Activated naive CD8-positive, alpha-beta T cell treated with anti-CD3 and anti-CD28 coated beads, Interleukin-2, amount 50 U/mL, for 16 hours (primary cell): ENCODE data around the gene PRDM16.

ENCODE experiments used
- DNase-seq: peaks from one replicate; pipeline ENCODE4 v3.0.0-alpha.2; 2020; ENCODE audit warnings: low read depth, low spot score

The PRDM16 gene

DNA sequence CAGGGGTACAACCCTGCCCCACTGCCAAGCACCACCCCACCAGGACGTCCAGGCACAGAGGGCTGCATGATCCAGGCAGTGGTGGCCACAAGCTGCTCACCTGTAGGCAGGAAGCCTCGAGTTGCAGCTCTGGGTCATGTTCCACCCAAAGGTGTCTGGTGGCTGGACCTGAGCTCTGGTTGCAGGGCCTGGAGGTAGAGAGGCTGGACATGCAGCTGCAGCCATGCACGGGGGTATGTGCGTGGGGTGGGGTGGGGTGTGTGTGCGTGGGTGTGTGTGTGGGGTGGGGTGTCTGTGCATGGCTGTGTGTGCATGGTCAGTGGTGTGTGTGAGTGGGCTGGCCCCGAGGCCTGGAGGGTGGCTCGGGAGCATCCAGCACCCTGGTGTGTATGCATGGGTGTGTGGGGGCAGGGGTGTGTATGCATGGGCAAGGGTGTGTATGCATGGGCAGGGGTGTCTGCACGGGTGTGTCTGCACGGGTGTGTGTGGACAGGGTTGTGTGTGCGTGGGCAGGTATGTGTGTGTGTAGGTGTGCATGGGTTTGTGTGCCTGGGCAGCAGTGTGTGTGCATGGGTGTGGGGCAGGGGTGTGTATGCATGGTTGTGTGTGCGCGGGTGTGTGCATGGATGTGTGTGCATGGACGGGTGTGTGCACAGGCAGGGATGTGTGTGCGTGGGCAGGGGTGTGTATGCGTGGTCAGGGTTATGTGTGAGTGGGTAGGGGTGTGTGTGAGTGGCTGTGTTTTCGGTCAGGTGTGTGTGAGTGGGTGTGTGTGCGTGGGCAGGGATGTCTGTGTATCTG, 401.0 kb downstream of the PRDM16 start:
- DNase-seq: no peak

DNA sequence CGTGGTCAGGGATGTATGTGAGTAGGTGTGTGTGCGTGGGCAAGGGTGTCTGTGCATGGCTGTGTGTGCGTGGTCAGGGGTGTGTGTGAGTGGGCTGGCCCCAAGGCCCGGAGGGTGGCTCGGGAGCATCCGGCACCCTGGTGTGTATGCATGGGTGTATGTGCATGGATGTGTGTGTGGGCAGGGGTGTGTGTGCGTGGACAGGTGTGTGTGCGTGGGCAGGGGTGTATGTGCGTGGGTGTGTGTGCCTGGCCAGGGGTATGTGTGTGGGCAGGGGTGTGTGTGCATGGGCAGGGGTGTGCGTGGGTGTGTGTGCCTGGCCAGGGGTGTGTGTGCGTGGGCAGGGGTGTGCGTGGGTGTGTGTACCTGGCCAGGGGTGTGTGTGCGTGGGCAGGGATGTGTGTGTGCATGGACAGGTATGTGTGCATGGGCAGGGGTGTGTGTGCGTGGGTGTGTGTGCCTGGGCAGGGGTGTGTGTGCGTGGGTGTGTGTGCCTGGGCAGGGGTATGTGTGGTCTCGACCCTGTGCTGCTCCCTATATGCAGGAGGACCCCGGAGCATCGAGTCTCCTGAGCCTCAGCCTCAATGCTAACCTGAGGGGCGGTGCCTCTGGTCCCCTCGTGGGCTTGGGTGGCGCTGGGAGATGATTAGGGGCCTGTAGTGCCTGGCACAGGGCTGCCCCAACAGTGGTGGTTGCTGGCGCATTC, 401.8 kb downstream of the PRDM16 start:
- no peak for DNase-seq

DNA sequence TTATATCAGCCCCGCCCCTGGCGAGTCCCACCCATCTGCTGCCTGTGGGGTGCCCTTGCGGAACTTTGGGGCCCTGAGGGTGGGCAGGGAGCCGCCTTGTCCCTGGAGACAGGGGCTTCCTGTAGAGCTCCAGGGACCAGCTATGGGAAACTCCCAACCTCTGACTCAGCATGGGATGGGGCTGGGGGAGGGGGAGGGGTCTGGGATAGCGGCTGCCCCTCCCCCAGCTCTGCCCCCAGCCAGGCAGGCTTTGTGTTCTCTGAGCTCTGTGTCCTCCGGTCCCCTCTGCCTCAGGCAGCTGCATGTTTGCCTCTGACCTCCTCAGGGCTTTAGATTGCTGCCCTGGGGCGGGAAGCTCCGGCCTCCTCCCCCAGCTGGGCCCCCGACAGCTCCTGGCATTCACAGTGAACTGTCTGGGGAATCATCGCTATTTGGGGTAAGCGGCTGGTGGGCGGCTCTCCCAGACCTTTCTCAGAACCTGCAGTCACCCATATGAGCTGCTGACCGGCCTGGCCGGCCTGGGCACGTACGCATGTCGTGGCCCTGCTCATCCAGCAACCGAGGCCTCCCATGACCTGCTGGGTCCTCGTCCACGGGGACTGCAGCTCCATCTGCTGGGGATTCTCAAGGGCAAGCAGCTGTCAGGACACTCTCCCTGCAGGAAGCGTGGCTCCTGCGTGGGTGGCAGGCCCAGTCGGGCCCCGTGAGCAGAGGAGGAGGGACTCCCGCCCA, 402.5 kb downstream of the PRDM16 start:
- DNase-seq: no peak

DNA sequence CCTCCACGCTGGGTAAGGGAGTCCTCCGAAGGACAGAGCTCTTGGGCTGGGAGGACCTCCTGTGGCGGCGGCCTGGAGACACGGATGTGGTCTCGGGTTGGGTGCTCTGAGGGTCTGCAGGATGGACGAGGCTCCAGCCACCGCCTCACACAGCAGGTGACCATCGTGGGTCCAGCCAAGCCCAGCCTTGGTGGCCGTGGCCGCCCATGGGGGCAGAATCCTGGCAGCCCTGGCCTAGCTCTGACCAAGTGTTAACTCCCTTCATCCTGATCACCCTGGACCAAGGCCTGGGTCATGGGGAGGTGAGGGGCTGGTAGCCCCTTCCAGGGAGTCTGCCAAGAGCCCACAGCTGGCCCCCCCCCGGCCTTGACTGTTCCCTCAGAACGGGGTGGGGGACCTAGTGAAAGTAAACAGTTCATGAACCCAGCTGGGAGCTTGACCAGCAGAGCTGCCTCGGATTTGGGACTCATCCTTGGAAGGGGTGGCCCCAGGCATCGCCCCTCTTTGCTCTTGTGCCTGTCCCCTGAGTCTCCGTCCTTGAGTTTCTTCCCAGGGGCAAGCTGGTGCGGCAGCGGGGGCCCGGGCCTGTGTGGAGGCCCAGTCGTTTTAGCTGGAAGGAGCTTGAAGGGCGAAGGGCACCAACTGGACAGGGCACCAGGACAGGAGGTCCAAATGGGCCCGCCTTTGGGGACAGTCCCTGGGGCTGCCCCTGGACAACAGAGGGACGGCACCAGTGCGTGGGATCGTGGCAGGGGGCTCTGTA, 403.3 kb downstream of the PRDM16 start:
- DNase-seq: no peak

DNA sequence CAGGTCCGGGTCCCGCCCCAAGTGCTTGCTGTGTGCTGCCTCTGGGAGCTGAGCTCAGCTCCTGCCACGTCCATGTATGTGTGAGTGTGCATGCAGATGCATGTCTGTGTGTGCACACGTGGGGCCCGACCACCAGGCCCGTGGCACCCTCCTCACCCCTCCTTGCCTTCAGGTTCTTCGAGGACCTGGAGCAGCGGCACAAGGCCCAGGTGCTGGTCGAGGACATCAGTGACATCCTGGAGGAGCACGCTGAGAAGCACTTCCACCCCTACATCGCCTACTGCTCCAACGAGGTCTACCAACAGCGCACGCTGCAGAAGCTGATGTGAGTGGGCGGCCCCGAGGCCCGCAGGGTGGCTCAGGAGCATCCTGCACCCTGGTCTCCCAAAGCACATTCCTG, 403.9 kb downstream of the PRDM16 start:
- DNase-seq: no peak

DNA sequence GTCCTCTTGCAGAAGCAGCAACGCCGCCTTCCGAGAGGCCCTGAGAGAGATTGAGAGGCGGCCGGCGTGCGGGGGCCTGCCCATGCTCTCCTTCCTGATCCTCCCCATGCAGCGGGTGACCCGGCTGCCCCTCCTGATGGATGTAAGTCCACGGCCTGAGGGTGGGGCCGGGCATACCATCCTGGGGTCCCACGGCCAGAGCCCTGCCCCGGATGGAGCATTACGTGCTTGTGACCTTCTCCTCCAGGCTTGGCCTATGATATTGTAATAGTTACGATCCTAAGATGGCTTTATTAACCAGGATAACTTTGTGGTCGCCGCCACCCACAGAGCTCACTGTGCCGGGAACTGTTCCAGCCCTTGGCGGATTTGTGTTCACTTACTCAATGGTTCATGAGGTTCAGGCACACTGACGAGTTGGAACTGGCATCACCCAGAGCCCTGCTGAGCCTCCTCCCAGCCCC, 404.4 kb downstream of the PRDM16 start:
- no peak for DNase-seq

DNA sequence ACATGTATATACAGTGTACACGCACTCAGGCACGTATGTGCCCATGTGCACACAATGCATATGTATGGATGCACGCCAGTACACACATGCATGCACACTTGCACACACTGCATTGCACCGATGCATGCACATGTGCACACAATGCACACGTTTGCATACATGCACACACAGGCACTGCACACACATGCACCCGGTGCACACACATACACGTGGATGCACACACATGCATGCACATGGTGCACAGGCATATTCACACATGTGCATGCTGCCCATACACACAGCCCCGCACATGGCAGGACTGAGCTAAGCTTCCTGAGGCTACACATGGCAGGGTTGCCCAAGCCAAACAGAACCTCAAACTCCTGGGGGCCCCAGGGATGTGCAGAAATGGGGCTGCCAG, 405.0 kb downstream of the PRDM16 start:
- DNase-seq: no peak

DNA sequence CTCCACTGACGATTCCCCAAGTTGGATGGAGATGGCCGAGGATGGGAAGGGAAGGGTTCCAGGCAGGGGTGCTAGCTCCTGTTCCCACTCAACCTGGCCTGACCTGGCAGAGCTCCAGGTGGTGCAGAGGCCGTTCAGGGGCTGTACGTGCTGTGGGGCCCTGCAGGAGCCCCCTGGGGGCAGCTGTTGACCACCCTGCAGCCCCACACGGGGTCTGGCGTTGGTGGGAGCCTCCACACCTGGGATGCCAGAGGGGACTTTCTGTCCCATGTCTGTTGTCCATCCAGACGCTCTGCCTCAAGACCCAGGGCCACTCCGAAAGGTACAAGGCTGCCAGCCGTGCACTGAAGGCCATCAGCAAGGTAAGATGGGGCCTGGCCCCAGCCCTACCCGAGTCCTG, 405.4 kb downstream of the PRDM16 start:
- DNase-seq: no peak

DNA sequence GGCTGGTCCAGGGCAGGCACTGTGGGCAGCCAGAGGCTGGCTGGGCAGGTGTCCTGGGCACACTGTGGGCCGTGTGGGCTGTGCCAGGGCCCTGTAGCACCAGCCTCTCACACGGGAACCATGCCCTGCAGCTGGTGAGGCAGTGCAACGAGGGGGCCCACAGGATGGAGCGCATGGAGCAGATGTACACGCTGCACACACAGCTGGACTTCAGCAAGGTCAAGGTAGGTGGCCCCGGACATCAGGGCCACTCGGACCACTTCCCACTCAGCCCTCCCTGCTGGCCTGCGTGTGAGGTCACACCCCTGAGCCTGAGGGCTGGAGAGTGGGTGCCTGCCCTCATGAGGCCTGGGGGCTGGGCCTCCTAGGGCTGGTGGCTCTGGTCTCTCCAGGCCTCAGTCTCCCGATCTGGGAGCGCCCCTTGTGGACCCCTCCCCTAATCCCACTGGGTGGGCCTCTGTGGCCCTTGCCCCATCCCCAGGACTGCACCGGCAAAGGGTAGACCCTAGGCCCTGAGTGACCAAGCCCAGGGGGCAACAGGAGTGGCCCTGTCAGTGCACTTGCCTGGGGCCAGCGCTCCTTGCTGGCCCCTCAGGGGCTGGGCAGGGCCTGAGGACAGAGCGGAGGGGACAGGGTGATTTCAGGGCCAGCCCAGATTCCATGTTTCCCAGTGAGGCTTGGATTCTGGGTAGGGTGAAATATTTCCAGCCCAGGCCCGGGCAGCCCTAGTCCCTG, 407.0 kb downstream of the PRDM16 start:
- DNase-seq: no peak

DNA sequence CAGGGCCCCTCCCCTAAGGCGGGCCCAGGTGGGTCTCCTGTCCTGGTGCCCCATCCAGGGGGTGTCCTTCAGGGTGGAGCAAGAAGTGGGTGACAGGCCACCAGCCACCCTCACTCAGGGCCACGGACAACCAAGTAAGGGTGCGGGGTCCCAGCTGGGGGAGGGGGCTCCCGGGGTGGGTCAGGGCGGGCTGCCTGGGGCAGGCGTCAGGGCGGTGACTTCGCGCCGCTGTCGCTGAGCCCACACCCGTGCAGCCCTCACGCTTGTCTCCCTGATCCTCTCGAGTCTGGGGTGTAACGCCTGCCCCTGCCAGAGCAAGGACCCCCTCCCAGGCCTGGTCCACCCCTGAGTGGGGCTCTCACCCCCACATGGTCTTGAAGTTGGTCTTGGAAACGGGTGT, 407.7 kb downstream of the PRDM16 start:
- no peak for DNase-seq

DNA sequence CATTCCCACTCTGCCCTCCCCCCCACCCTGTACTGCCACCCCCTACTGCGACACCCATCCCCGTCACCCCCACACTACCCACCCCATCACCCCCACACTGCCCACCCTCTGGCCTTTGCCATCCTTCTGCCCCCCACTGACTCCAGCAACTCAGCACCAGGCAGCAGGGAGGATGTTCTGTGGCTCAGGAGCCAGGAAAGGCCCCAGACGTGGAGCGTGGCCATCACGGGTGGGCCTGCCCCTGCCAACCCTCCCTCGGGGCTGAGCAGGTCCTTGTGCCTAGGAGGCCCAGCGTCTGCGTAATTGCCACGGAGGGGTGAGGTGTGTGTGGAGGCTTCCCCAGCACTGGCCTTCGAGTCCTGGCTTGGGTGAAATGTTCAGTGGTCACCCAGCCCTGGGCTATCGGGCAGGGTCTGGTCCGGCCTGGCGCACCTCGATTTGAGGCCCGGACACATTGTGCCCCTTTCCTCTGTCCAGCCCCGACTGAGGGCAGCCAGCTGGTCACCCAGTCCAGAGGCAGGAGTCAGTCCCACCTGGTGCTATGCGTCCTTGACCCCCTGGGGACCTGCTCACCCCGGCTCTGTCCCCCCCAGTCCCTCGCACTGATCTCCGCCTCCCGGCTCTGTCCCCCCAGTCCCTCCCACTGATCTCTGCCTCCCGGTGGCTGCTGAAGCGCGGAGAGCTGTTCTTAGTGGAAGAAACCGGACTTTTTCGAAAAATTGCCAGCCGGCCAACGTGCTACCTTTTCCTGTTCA, 408.4 kb downstream of the PRDM16 start:
- no peak for DNase-seq

DNA sequence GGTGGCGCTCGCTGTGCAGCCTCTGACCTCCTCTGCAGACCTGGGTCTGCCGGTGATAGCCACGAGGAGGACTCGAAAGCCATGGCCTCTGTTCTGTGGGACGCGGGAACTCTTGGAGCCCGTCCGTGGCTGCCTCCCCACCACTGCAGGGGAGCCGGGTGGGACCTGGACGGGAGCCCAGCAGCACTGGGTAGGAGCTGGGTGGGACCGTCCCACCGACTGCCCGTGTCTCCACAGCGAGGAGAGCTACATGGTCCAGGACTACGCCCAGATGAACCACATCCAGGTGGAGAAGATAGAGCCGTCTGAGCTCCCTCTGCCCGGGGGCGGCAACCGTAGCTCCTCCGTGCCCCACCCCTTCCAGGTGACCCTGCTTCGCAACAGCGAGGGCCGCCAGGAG, 409.2 kb downstream of the PRDM16 start:
- no peak for DNase-seq

DNA sequence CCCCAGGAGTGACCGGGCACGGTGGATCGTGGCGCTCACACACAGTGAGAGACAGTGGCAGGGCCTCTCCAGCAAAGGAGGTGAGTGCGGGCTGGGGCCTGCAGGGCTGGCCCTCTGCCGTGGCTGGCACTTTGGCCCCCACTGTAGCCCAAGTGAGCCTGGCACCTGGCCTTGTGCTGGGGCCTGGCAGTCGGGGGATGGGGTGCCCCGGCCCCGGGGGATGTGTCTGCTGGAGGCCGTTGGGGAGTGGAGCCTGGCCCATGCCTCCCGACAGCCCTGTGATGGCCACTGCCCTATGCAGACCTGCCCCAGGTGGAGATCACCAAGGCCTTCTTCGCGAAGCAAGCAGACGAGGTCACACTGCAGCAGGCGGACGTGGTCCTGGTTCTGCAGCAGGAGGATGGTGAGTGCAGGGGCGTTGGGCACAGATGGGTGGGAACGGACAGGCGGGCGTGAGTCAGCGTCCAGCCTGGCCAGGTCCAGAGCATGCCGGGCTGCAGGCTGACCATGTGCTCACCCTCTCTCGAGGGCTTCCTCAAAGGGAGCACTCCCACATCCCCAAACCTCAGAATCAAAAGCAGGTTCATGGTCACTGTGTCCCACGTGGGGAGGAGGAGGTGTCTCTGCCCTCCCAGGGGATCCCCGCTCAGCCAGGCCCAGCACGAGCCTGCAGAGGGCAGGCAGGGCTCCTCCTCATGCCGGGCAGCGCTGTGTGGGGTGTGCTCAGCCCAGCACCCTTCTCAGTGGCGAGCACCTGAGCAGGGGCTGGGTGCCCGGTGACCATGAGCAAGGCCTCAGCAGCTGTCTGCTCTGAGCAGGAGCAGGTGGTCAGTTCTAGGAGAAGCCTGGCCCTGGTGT, 410.7 kb downstream of the PRDM16 start:
- DNase-seq: no peak

DNA sequence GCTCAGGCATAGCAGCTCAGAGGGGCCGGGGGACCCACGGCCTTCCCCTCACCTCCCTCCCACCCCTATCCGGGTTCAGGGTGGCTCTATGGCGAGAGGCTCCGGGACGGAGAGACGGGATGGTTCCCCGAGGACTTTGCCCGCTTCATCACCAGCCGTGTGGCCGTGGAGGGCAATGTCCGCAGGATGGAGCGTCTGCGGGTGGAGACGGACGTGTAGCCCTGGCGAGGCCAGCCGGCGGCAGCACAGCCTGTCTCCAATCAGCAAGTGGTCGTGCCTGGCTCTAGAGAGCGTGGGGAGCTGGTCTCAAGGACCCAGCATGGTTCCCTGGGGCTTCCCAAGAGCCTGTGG, 411.3 kb downstream of the PRDM16 start:
- no peak for DNase-seq

DNA sequence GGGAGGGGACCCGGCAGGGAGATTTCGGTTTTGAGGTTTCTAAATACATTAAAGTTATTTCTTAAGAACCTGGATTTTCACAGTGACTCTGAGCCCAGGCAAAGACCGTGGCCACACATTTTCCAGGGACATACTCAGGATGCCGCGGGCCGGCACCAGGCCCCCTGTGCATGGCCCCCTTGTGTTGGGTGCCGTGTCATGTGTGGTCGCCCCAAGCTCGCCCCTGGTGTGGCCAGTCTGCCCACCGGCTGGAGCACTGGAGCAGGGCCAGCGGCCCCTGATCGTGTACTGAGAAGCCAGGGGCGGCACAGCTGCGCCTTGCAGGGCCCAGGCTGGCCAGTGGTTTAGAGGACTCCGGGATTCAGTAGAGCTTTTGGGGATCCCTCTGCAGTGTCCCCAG, 412.0 kb downstream of the PRDM16 start:
- no peak for DNase-seq

DNA sequence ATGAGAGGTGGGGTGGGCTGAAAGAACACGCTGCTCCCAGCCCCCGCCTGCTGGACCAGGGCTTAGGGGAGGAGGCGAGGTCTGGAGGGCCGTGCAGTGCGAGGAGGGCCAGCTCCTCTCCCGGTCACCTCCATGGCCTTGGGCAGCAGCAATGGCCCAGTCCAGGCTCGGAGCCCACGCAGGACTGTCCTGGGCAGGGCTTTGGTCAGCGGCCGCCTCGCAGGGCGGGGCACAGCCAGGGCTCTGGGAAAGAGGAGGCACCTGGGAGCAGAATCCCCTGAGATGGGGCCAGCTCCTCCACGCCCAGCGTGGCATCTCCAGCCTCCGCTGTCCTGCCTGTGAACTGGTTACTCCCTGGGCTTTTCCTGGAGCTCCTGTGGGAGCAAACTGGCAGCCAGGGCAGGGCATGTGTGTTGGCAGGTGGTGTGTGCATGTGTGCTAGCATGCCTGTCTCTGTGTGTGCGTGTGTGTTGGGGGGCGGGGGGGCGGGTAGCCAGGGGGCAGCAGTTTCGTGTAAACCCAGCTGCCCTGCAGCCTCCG, 412.9 kb downstream of the PRDM16 start:
- no peak for DNase-seq

DNA sequence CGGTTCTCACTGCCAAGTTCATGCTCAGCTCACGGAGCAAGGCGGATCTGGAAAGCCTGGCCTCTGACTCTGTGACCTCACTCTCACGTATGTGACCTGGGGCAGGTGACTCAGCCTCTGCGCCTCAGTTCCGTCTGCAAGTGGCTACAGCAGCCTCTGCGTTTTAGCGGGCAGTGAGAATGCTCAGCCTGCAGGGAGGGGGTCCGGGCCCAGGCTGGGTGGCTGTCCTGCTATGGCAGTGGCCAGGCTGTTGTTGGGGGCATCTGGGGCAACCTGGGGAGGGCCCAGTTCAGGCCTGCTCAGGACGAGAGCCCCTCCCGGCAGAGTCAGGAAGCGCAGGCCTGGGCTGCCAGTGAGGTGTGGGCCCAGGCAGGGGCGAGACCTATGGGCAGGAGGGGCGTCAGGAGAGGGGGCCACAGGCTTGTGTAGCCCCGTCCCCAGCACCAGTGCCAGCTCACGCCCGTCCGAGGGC, 413.4 kb downstream of the PRDM16 start:
- no peak for DNase-seq

DNA sequence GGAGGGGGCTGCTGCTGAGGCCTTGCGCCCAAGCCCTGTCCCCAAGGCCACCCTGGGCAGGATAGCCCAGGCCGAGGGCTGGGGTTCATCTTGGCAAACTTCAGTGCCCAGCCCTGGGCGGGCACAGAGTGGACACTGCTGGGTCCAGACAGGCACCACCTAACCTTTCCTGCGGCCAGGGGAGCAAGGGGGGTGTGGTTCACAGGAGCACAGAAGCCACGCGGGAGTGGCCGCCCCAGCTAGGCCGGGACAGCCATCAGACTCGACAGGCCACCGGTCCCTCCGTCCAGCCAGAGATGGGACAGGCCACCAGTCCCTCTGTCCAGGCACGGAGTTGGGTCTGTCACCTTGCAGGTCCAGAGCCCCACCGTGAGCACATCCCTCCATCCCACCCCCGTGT, 414.4 kb downstream of the PRDM16 start:
- DNase-seq: no peak

DNA sequence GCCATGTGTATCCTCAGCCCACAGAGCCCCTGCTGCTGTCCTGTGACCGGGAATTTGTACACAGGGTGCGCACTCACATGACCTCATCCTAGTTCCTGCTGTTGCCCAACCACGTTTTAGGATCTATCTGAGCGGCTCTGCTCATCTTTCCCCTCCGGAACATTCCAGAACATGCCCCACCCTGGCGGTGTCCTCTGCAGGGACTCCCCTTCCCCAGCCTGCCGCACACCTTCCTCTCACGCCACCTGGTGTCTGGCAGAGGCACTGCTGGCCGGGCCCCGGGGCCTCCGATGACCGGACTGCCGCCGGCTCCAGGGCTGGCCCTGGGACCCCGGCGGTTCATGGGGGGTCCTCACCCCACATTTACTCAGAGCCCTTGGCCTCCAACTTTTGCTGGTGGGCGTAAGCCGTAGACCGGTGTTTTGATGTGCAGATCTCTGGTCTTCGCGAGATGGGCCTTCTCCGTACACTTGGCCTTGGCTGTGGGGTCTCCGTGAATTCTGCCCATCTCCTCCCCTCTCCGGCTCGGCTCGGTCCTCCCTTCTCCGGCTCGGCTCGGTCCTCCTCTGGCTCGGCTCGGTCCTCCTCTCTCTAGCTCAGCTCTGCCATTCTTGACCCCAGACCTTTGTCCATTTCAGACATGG, 414.9 kb downstream of the PRDM16 start:
- DNase-seq: no peak
